Measurements from ENCODE around the gene ZNF124.

ZNF124 gene

GRCh38 chr1:247204177-247204647, 32.4 kb upstream of the ZNF124 start:
- TF ChIP-seq FOXP2 (optimal IDR thresholded peaks at IDR 0.05; ENCODE audit: borderline replicate concordance, extremely low read depth, extremely low read length, insufficient read depth) (no peak), POLR2AphosphoS5 (IDR thresholded peaks at IDR 0.05; ENCODE audit: low read depth, low read length) (no peak), TAF1 (IDR thresholded peaks at IDR 0.05; ENCODE audit: borderline replicate concordance, insufficient read depth, low read length) (no peak), SIN3A (IDR thresholded peaks at IDR 0.05; ENCODE audit: borderline replicate concordance, insufficient read depth, low read length) (no peak)
- TF ChIP-seq, protein P1, sequence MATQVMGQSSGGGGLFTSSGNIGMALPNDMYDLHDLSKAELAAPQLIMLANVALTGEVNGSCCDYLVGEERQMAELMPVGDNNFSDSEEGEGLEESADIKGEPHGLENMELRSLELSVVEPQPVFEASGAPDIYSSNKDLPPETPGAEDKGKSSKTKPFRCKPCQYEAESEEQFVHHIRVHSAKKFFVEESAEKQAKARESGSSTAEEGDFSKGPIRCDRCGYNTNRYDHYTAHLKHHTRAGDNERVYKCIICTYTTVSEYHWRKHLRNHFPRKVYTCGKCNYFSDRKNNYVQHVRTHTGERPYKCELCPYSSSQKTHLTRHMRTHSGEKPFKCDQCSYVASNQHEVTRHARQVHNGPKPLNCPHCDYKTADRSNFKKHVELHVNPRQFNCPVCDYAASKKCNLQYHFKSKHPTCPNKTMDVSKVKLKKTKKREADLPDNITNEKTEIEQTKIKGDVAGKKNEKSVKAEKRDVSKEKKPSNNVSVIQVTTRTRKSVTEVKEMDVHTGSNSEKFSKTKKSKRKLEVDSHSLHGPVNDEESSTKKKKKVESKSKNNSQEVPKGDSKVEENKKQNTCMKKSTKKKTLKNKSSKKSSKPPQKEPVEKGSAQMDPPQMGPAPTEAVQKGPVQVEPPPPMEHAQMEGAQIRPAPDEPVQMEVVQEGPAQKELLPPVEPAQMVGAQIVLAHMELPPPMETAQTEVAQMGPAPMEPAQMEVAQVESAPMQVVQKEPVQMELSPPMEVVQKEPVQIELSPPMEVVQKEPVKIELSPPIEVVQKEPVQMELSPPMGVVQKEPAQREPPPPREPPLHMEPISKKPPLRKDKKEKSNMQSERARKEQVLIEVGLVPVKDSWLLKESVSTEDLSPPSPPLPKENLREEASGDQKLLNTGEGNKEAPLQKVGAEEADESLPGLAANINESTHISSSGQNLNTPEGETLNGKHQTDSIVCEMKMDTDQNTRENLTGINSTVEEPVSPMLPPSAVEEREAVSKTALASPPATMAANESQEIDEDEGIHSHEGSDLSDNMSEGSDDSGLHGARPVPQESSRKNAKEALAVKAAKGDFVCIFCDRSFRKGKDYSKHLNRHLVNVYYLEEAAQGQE (IDR thresholded peaks at IDR 0.05; ENCODE audit: insufficient read depth in 1 of 2, low read depth in 2 of 2, low read length in 2 of 2): no peak

DNA sequence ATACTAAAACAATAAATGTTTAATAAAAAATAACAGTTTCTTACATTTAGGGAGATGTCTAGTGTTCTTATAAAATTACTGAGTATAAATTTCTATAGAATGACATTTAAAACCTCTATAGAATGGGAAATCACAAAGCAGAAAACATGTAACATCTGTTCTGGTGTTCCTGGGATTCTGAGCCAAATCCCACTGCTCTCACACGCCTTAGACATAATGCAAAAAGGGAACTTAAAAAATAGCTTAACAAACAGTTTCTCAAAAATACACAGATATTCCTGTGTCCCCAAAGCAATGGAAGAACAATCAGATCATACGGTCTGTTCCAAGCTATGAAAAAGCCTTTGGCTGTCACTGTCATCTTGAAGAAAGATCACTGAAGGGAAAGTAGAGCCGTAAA, 27.0 kb upstream of the ZNF124 start:
- TF ChIP-seq TAF1 (IDR thresholded peaks at IDR 0.05; ENCODE audit: borderline replicate concordance, insufficient read depth, low read length): no peak
- TF ChIP-seq, protein P1 (IDR thresholded peaks at IDR 0.05; ENCODE audit: insufficient read depth in 1 of 2, low read depth in 2 of 2, low read length in 2 of 2): no peak
- no peak for TF ChIP-seq SIN3A (IDR thresholded peaks at IDR 0.05; ENCODE audit: borderline replicate concordance, insufficient read depth, low read length)
- no peak for TF ChIP-seq POLR2AphosphoS5 (IDR thresholded peaks at IDR 0.05; ENCODE audit: low read depth, low read length)
- TF ChIP-seq FOXP2 (optimal IDR thresholded peaks at IDR 0.05; ENCODE audit: borderline replicate concordance, extremely low read depth, extremely low read length, insufficient read depth): no peak

DNA sequence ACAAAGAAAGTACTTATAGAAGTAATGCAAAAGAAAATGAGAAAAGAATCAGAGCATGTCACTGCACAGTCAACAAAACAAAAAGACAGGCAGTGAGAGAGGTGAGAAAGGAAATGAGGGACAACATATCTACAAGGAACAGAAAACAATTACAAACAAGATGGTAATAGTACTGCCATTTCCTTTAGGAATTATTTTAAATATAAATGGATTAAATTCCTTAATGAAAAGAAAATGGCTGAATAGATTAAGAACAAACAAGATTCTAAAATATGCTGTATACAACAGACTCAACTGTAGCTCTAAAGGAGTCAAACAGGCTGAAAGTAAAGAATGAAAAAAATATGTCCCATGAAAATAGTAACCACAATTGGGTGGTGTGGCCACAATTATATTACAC, 22.1 kb upstream of the ZNF124 start:
- no peak for TF ChIP-seq TAF1 (IDR thresholded peaks at IDR 0.05; ENCODE audit: borderline replicate concordance, insufficient read depth, low read length)
- no peak for TF ChIP-seq SIN3A (IDR thresholded peaks at IDR 0.05; ENCODE audit: borderline replicate concordance, insufficient read depth, low read length)
- TF ChIP-seq POLR2AphosphoS5 (IDR thresholded peaks at IDR 0.05; ENCODE audit: low read depth, low read length): no peak
- TF ChIP-seq FOXP2 (optimal IDR thresholded peaks at IDR 0.05; ENCODE audit: borderline replicate concordance, extremely low read depth, extremely low read length, insufficient read depth): no peak
- TF ChIP-seq, protein P1 (IDR thresholded peaks at IDR 0.05; ENCODE audit: insufficient read depth in 1 of 2, low read depth in 2 of 2, low read length in 2 of 2): no peak

DNA sequence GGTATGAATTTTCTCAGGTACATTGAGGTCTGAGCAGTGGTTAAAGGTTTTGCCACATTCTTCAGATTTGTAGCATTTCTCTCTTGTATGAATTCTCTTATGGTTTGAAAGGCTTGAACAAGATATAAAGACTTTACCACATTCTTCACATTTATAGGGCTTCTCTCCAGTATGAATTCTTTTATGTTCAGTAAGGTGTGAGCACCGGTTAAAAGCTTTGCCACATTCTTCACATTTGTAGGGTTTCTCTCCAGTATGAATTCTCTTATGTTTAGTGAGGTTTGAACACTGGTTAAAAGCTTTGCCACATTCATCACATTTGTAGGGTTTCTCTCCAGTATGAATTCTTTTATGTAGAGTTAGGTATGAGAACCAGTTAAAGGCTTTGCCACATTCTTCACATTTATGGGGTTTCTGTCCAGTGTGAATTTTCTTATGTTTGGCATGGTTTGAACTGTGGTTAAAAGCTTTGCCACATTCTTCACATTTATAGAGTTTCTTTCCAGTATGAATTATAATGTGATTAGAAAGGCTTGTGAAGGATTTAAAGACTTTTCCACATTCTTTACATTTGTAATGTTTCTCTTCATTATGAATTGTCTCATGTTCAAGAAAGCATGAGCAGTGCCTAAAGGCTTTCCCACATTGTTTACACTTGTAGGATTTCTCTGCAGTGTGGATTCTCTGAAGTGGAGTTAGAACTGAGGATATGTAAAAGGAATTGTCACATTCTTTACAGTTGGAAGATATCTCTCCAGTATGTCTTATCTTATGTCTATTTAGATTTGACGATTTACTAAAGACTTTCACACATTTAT, 18.4 kb upstream of the ZNF124 start:
- TF ChIP-seq TAF1 (IDR thresholded peaks at IDR 0.05; ENCODE audit: borderline replicate concordance, insufficient read depth, low read length) (no peak), POLR2AphosphoS5 (IDR thresholded peaks at IDR 0.05; ENCODE audit: low read depth, low read length) (no peak), SIN3A (IDR thresholded peaks at IDR 0.05; ENCODE audit: borderline replicate concordance, insufficient read depth, low read length) (no peak), FOXP2 (optimal IDR thresholded peaks at IDR 0.05; ENCODE audit: borderline replicate concordance, extremely low read depth, extremely low read length, insufficient read depth) (no peak)
- TF ChIP-seq, protein P1 (IDR thresholded peaks at IDR 0.05; ENCODE audit: insufficient read depth in 1 of 2, low read depth in 2 of 2, low read length in 2 of 2): no peak

All from PFSK-1 (cell line).